H1 (cell line): ENCODE results near the gene RCSD1. TPM values are rescaled to one million over a fixed set of nuclear protein-coding genes. Genes with fewer than 3 reads are reported as not detected.

Experiments
- CTCF ChIA-PET: fragments of 300-600 bp; sonication (Branson Sonifier 250); formaldehyde crosslinking; loops from one replicate; lab custom pipeline; 2021; ENCODE audit not compliant: partially characterized antibody; lab: Charles Lee
- POLR2A ChIA-PET: fragments of 300-600 bp; sonication (Branson Sonifier 250); formaldehyde crosslinking; loops from one replicate; lab custom pipeline; 2021; ENCODE audit warnings: inconsistent platforms; ENCODE audit not compliant: partially characterized antibody; lab: Charles Lee
- DNase-seq, 2 experiments: peaks; one replicate each; pipeline versions ENCODE4 v3.0.0 to v3.0.0-alpha.2; 2010 to 2022; ENCODE audit warnings: low spot score in 2 of 2, low read depth in 1 of 2, mixed read lengths in 1 of 2
- FAIRE-seq: peaks from 2 replicates; lab custom pipeline; 2011; peaks lifted over from hg19 to GRCh38; lab: Jason Lieb, UNC
- H2AFZ ChIP-seq: 2 replicates; pipeline ENCODE4 v1.8.1; 2012; ENCODE audit warnings: low read length, inconsistent platforms
- H2AK5ac ChIP-seq: 2 replicates; pipeline ENCODE4 v1.6.1; 2013; ENCODE audit warnings: low read depth, low read length
- H2BK120ac ChIP-seq: replicated peaks from 2 replicates; pipeline ENCODE3; 2013; ENCODE audit warnings: low read depth, low read length, inconsistent platforms
- H2BK12ac ChIP-seq: 2 replicates; pipeline ENCODE4 v1.6.1; 2013; ENCODE audit warnings: low read depth, low read length
- H2BK15ac ChIP-seq: 2 replicates; pipeline ENCODE4 v1.6.1; 2013; ENCODE audit warnings: low read length
- H2BK20ac ChIP-seq: 2 replicates; pipeline ENCODE4 v1.6.1; 2013; ENCODE audit warnings: low read length
- H2BK5ac ChIP-seq: 2 replicates; pipeline ENCODE4 v1.6.1; 2013; ENCODE audit warnings: low read depth, low read length
- H3K14ac ChIP-seq: 2 replicates; pipeline ENCODE4 v1.6.1; 2013; ENCODE audit warnings: inconsistent platforms; ENCODE audit not compliant: insufficient read length
- H3K18ac ChIP-seq: 2 replicates; pipeline ENCODE4 v1.6.1; 2013; ENCODE audit warnings: low read length; ENCODE audit errors: extremely low read depth
- H3K23ac ChIP-seq: 2 replicates; pipeline ENCODE4 v1.6.1; 2013; ENCODE audit warnings: inconsistent platforms; ENCODE audit not compliant: insufficient read length
- H3K23me2 ChIP-seq: 2 replicates; pipeline ENCODE4 v1.6.1; 2013; ENCODE audit warnings: low read depth, low read length
- H3K27ac ChIP-seq: 2 replicates; pipeline ENCODE4 v1.6.1; 2011; ENCODE audit warnings: low read depth, low read length, inconsistent platforms
- H3K27me3 ChIP-seq, 4 experiments: replicated peaks in 1 of 4; 1 replicate in 1 of 4; 2 replicates in 3 of 4; pipeline versions ENCODE4 v1.6.1 to v1.8.1; 2011 to 2013; ENCODE audit warnings: low read length in 3 of 4, mild to moderate bottlenecking in 3 of 4, inconsistent platforms in 2 of 4, mixed read lengths in 2 of 4, moderate library complexity in 1 of 4; ENCODE audit not compliant: control insufficient read depth in 3 of 4, insufficient read depth in 3 of 4; ENCODE audit errors: extremely low read depth in 1 of 4
- H3K36me3 ChIP-seq, 4 experiments: 2 replicates each; pipeline versions ENCODE4 v1.6.1 to v1.8.1; 2011 to 2013; ENCODE audit warnings: mild to moderate bottlenecking in 4 of 4, low read length in 3 of 4, moderate library complexity in 2 of 4, control low read depth in 1 of 4, inconsistent platforms in 1 of 4; ENCODE audit not compliant: insufficient read depth in 4 of 4, control insufficient read depth in 2 of 4
- H3K4ac ChIP-seq: replicated peaks from 2 replicates; pipeline ENCODE3; 2013; ENCODE audit warnings: low read length, low read depth, mixed read lengths, inconsistent platforms; ENCODE audit not compliant: insufficient read length
- H3K4me1 ChIP-seq, 4 experiments: replicated peaks in 1 of 4; 1 replicate in 1 of 4; 2 replicates in 3 of 4; pipeline versions ENCODE4 v1.6.1 to v1.8.1; 2011 to 2013; ENCODE audit warnings: low read length in 3 of 4, inconsistent platforms in 2 of 4, mixed read lengths in 1 of 4; ENCODE audit not compliant: insufficient read depth in 4 of 4, control insufficient read depth in 3 of 4
- H3K4me2 ChIP-seq, 2 experiments: 2 replicates each; pipeline versions ENCODE4 v1.6.1 to v1.8.1; 2011 to 2013; ENCODE audit warnings: low read depth in 2 of 2, low read length in 2 of 2, control low read depth in 1 of 2, inconsistent platforms in 1 of 2, mild to moderate bottlenecking in 1 of 2; ENCODE audit not compliant: insufficient read depth in 1 of 2
- H3K4me3 ChIP-seq, 4 experiments: fragments of 200-600, 300-600 bp in 1 of 4; sonication (generic), shearing (Covaris generic), sonication (Bioruptor Twin) in 1 of 4; 2 replicates each; pipeline versions ENCODE4 v1.5.1 to v1.8.1; 2011 to 2016; ENCODE audit warnings: low read length in 4 of 4, low read depth in 3 of 4, control low read depth in 2 of 4, inconsistent platforms in 2 of 4, mild to moderate bottlenecking in 2 of 4, mixed read lengths in 1 of 4, moderate library complexity in 1 of 4; ENCODE audit not compliant: insufficient read depth in 2 of 4; ENCODE audit errors: extremely low read depth in 1 of 4
- H3K56ac ChIP-seq: replicated peaks from 2 replicates; pipeline ENCODE3; 2013; ENCODE audit warnings: low read depth, mild to moderate bottlenecking, mixed read lengths, low read length, inconsistent platforms; ENCODE audit not compliant: insufficient read length
- H3K79me1 ChIP-seq: 2 replicates; pipeline ENCODE4 v1.6.1; 2013; ENCODE audit warnings: low read depth, low read length, control low read depth
- H3K79me2 ChIP-seq, 2 experiments: 2 replicates each; pipeline versions ENCODE4 v1.6.1 to v1.8.1; 2012 to 2013; ENCODE audit warnings: low read length in 2 of 2, mild to moderate bottlenecking in 2 of 2, inconsistent platforms in 1 of 2; ENCODE audit not compliant: insufficient read depth in 2 of 2, control insufficient read depth in 1 of 2
- H3K9ac ChIP-seq, 4 experiments: replicated peaks in 1 of 4; 1 replicate in 1 of 4; 2 replicates in 3 of 4; pipeline versions ENCODE4 v1.6.1 to v1.8.1; 2011 to 2013; ENCODE audit warnings: low read depth in 3 of 4, low read length in 3 of 4, control low read depth in 2 of 4, mild to moderate bottlenecking in 2 of 4, moderate library complexity in 2 of 4, inconsistent platforms in 1 of 4; ENCODE audit errors: extremely low read depth in 1 of 4
- H3K9me3 ChIP-seq, 2 experiments: 2 replicates each; pipeline versions ENCODE4 v1.6.1 to v1.8.1; 2012 to 2013; ENCODE audit warnings: mild to moderate bottlenecking in 2 of 2, moderate library complexity in 2 of 2, control low read depth in 1 of 2, inconsistent platforms in 1 of 2, low read depth in 1 of 2, low read length in 1 of 2, mixed read lengths in 1 of 2; ENCODE audit not compliant: insufficient read depth in 2 of 2
- H4K20me1 ChIP-seq, 2 experiments: replicated peaks in 1 of 2; 2 replicates each; pipeline versions ENCODE3 to v1.8.1; 2011 to 2013; ENCODE audit warnings: inconsistent platforms in 2 of 2, low read length in 2 of 2, mild to moderate bottlenecking in 1 of 2; ENCODE audit not compliant: insufficient read depth in 2 of 2, control insufficient read depth in 1 of 2
- H4K5ac ChIP-seq: 2 replicates; pipeline ENCODE4 v1.6.1; 2013; ENCODE audit warnings: low read length, low read depth, mixed read lengths, inconsistent platforms; ENCODE audit not compliant: insufficient read length
- H4K8ac ChIP-seq: 2 replicates; pipeline ENCODE4 v1.8.0; 2013; ENCODE audit warnings: mild to moderate bottlenecking, moderate library complexity, low read length, inconsistent platforms; ENCODE audit not compliant: insufficient read depth; ENCODE audit errors: extremely low read depth
- H4K91ac ChIP-seq: replicated peaks from 2 replicates; pipeline ENCODE3; 2013; ENCODE audit warnings: low read length, mixed read lengths, inconsistent platforms; ENCODE audit not compliant: insufficient read length
- BACH1 ChIP-seq: IDR thresholded peaks from 2 replicates; pipeline ENCODE4 v1.6.1; 2012; ENCODE audit warnings: low read length, improper control_type of control experiment
- CEBPB ChIP-seq: IDR thresholded peaks from 2 replicates; pipeline ENCODE4 v1.6.1; 2012; ENCODE audit warnings: low read depth, low read length
- CTBP2 ChIP-seq: IDR thresholded peaks from 2 replicates; pipeline ENCODE4 v1.7.0; 2011; ENCODE audit warnings: borderline replicate concordance, mild to moderate bottlenecking, moderate library complexity, mixed read lengths, low read length; ENCODE audit not compliant: insufficient read depth, insufficient read length
- JUND ChIP-seq: IDR thresholded peaks from 2 replicates; pipeline ENCODE4 v1.6.1; 2011; ENCODE audit warnings: mild to moderate bottlenecking, improper control_type of control experiment, low read length
- SRF ChIP-seq: IDR thresholded peaks from 2 replicates; pipeline ENCODE4 v1.6.1; 2011; ENCODE audit warnings: mild to moderate bottlenecking, low read depth, low read length, moderate library complexity
- WGBS, 2 experiments: shearing (Covaris generic) in 1 of 2; methylation state at CpG; one replicate each; pipeline versions ENCODE4 v1.1.6 to v1.1.7; 2013 to 2015; ENCODE audit warnings: low lambda C conversion rate in 2 of 2, mixed read lengths in 2 of 2, inconsistent platforms in 1 of 2, low coverage in 1 of 2, missing lambda C conversion rate in 1 of 2; ENCODE audit not compliant: insufficient replicate concordance in 2 of 2, insufficient coverage in 1 of 2, insufficient read length in 1 of 2; ENCODE audit errors: extremely low coverage in 1 of 2, missing lambda C conversion rate in 1 of 2; 5-methylcytosine and 5-hydroxymethylcytosine counted together
- polyA plus RNA-seq, 7 experiments: library from polyadenylated mRNA; depleted of rRNA in 3 of 7; stranded (reverse) in 5 of 7; unstranded in 2 of 7; fragments of >200 nt in 5 of 7; fragments of 200-250 nt in 2 of 7; gene quantifications; 1 replicate in 5 of 7; 2 replicates in 1 of 7; 4 replicates in 1 of 7; pipeline versions ENCODE4 v1.2.1 to v1.2.3, GENCODE V29; 2011 to 2013; ENCODE audit warnings: missing spikeins in 2 of 7, mixed read lengths in 2 of 7
- total RNA-seq: library from RNA; stranded (reverse); fragmentation: NEBNext Ultra II Directional; extraction: Animal tissue kit (Norgen Biotek cat#: 25700); gene quantifications from 2 replicates; pipeline ENCODE4 v1.2.1, GENCODE V29; 2021
- TF ChIP-seq, protein P1 (sequence below): IDR thresholded peaks from 2 replicates; pipeline ENCODE4 v1.6.1; 2012; ENCODE audit warnings: inconsistent platforms

RCSD1 gene
- total and polyA plus RNA-seq, 2 of the 8 experiments (the other 6 are each of a cell fraction or from before 2014, with no cell fraction given), result 0.47 to 0.69 TPM

DNA sequence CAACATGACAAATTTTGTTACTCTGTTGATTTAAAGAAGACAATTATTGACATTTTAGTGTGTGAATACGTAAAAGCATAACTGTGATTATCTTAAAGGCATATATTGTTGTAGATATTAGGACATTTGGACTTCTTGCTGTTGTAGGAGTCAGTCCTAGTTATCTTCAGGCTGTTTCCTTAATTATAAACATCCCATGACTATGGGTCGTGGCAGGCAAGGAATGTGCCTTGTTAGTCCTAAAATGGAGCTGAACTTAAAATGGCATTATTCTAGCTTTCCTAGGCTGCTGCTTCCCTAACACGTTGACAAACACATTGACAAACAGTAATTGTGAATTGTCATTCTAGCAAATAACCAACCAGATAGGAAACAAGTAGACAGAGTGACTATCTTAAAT, 87.3 kb downstream of the RCSD1 start:
- no peaks in the 10 kb centered on the region for H3K36me3 ChIP-seq
- 87% methylated on average over 3 of the region's 3 CpGs; no CpG with 5 or more reads in 1 of the 2 experiments for WGBS, 2 experiments
- DNase-seq (no peak), FAIRE-seq (no peak)
- no peak overlapping the region for H4K91ac ChIP-seq
- TF ChIP-seq CEBPB (no peak), CTBP2 (no peak), SRF (no peak), BACH1 (no peak), JUND (no peak)
- TF ChIP-seq, protein P1, sequence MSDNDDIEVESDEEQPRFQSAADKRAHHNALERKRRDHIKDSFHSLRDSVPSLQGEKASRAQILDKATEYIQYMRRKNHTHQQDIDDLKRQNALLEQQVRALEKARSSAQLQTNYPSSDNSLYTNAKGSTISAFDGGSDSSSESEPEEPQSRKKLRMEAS, result no peak
- no peak overlapping the region for H3K14ac ChIP-seq
- H3K23me2 ChIP-seq, result peaks cover 6% of the 10 kb centered on the region
- H2BK20ac ChIP-seq, result peak overlapping the region; percentile 34; the same call in 1 of the 2 replicates
- H2BK12ac ChIP-seq, result 0 out of 2 replicates have a peak overlapping the region, but pooled peaks have one; percentile 54
- no peak overlapping the region for H4K5ac ChIP-seq
- no peaks in the 10 kb centered on the region for H3K79me1 ChIP-seq
- no peak overlapping the region for H3K56ac ChIP-seq
- no peak overlapping the region for H2BK120ac ChIP-seq
- H2AFZ ChIP-seq, result no peak overlapping the region
- CTCF ChIA-PET, result interaction anchor here (1.3 to 2.4 kb wide), 2 partner anchors 86 to 365 kb away, joined by 3 to 6 read pairs; no protein-coding TSS in a partner anchor
- H2BK5ac ChIP-seq, result no peak overlapping the region
- no peak overlapping the region for H3K4me3 ChIP-seq
- no peak overlapping the region; the same call in 1 of the 2 replicates for H2AK5ac ChIP-seq
- no peak overlapping the region for H3K18ac ChIP-seq
- H3K23ac ChIP-seq, result no peak overlapping the region
- no peak overlapping the region for H3K4me2 ChIP-seq
- H3K9me3 ChIP-seq, result no peaks in the 10 kb centered on the region
- no peak overlapping the region for H3K4ac ChIP-seq
- H3K79me2 ChIP-seq, result peaks cover 0 to under 1% of the 10 kb centered on the region in 2 experiments; a peak in 1 of 4 replicates
- no peak overlapping the region for H4K8ac ChIP-seq
- H3K9ac ChIP-seq, result no peak overlapping the region
- no peaks in the 10 kb centered on the region for H4K20me1 ChIP-seq
- POLR2A ChIA-PET, result interaction anchor here (1.3 kb wide), 1 partner anchor 112 kb away, joined by 3 read pairs; no protein-coding TSS in a partner anchor
- H3K27me3 ChIP-seq, result peaks cover 0 to 12% (median 8%) of the 10 kb centered on the region in 4 experiments; a peak in 6 of 7 replicates
- no peak overlapping the region for H3K27ac ChIP-seq
- 0 out of 2 replicates have a peak overlapping the region, but pooled peaks have one; percentile 36 for H2BK15ac ChIP-seq
- peaks cover 0 to 4% (median 0%) of the 10 kb centered on the region in 4 experiments; a peak in 3 of 7 replicates for H3K4me1 ChIP-seq
